Loucy (cell line): ENCODE data around the gene SIMC1.

Experiments
- CTCF ChIP-seq: fragments of 200-600 bp; sonication (generic); conservative IDR thresholded peaks from 2 replicates; pipeline ENCODE4 v1.5.1; 2014; ENCODE audit warnings: mild to moderate bottlenecking, antibody characterized with exemption, low read length
- EZH2phosphoT487 ChIP-seq: fragments of 200-600 bp; IDR thresholded peaks from 2 replicates; pipeline ENCODE4 v1.6.1; 2018; ENCODE audit warnings: antibody characterized with exemption, mild to moderate bottlenecking, moderate library complexity, borderline replicate concordance

- TF ChIP-seq CTCF = no peak
- no peak for TF ChIP-seq EZH2phosphoT487
Observed at GRCh38 chr5:176392526-176392925, 154.3 kb downstream of the SIMC1 start.
